Activated CD8-positive, alpha-beta memory T cell treated with anti-CD3 and anti-CD28 coated beads for 36 hours (primary cell): ENCODE data around the gene SMURF1. TPM values are rescaled to one million over a fixed set of nuclear protein-coding genes. Genes with fewer than 3 reads are reported as not detected.
"Not testable (repeated sequence)": the region's sequence is repeated elsewhere in the genome, so short reads cannot be mapped to it uniquely, and the experiment has no call there.

Experiments
- CTCF ChIA-PET: fragments of 350-600 bp; sonication (Branson Sonifier 250); formaldehyde crosslinking; loops from one replicate; lab custom pipeline; 2021; ENCODE audit warnings: antibody characterized with exemption; lab: Charles Lee
- POLR2A ChIA-PET: fragments of 350-600 bp; sonication (Branson Sonifier 250); formaldehyde crosslinking; loops from one replicate; lab custom pipeline; 2021; ENCODE audit warnings: antibody characterized with exemption; lab: Charles Lee
- total RNA-seq, 2 experiments: library from RNA; stranded (reverse); gene quantifications; one replicate each; pipeline ENCODE4 v1.2.3, GENCODE V29; 2021

Gene SMURF1
- total RNA-seq, 2 experiments from 2014 or later: 14.0 to 14.4 TPM

DNA sequence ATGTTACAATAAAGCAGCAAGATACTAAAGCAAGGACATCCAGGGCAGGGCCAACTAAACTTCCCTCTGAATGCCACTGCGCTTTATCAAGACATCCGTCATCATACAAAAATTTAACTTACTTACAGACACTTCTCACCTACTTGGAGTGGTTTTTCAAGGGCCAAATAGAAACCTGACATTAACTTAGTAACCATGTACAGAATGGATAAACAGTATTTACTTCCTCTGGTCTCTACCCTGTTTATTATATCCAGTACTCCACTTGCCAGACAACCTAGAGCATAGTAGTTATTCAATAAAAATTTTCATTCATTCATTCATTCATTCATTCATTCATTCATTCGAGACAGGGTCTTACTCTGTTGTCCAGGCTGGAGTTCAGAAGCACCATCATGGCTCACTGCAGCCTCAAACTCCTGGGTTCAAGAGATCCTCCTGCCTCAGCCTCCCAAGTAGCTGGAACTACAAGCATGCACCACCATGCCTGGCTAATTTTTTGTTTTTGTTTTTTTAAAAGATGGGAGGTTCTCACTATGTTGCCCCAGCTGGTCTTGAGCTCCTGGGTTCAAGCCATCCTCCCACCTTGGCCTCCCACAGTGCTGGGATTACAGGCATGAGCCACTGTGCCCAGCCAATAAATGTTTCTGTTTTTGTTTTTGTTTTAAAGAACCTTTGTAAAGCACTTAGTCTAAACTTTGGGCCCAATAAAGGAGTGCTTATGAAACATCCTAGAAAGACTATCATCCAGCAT lies 19.0 kb downstream of the SMURF1 start:
- POLR2A ChIA-PET: no interaction called here
- CTCF ChIA-PET: interaction anchor here (1.2 kb wide), 1 partner anchor 188 kb away, joined by 3 read pairs; no protein-coding TSS in a partner anchor

DNA sequence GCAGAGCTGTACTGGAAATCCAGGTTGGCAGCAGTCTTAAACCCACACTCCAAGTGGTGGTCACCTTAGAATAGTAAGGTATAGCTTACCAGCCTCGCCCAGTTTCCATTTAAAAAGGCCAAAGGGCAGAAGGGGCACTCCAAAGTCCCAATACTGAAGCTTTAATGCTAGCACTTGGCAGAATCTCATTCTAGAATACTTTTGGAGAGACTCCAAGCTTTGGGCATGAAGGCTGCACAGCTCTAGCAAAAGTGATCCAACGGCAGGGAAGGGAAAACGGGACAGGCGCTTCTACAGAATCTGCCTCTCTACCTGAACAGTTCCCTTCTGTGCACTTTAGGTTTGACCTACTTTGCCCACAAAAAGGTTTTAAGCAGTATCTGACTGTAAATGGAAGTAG lies 19.7 kb downstream of the SMURF1 start:
- CTCF ChIA-PET: interaction anchor here (1.2 kb wide), 1 partner anchor 189 kb away, joined by 3 read pairs; no protein-coding TSS in a partner anchor
- POLR2A ChIA-PET: no interaction called here

DNA sequence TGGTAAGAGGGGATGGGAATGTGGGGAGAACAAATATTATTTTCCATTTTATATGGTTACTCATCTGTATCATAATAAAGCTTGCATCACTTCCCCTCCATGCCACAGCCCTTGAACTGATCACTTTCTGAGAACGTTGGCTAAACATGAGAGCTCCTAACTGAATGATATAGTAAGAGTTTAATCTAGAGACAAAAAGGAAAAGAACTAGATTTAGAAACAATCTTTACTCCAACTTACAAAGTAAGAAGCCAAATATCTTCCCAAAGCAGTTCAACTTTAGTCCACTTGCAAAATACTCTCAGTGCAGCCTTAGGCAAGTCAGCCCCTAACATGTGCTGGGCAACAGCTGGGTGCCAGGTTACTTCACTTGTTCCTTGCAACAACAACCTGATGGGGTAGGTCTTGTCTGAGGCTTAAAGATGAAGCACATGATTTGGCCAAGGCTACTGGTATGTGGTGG lies 20.3 kb downstream of the SMURF1 start:
- ChIA-PET CTCF (no interaction called here), POLR2A (no interaction called here)

DNA sequence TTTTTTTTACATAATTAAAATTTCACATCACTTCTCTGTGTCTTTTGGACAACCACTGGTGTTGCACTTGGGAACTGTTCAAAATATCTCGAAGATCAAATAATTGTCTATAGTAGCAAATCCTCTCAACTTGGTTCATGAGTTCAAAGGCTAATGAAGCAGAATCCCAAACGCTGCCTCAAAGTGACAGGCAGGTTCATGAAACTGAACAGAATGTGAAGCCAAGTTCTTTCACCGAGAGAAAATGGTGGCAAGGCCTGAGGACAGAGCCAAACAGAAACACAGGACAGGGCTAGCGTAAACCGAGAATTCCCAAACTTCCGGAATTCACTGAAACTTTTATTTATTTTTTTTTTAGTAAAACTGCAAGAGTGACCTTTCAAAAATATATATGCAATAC lies 21.1 kb downstream of the SMURF1 start:
- ChIA-PET CTCF (no interaction called here), POLR2A (no interaction called here)

DNA sequence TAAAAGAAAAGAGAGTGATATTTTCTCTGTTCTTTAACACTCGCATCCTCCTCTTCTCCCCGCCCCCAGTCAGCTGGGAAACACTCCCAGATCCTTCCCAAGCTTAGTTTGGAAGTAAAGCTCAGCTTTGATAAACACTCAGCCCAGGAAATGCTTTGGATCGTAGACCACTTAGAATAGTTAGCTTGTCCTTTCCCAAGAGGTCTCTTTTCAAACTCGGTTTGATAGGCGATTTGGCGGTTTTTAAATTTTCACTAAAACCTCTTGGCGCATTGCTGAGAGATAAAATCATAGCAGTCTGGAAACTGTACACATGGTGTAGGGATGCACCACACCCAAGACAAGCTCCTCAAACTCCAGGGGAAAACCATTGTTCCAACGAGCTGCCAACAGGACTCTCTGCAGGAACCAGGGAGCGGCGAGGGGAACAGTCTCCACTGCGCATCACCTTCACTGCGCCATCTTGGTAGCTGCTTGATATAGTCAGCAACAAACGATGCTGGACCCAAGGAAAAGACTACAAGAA lies 22.3 kb downstream of the SMURF1 start:
- POLR2A ChIA-PET: no interaction called here
- CTCF ChIA-PET: interaction anchor here (0.7 kb wide), 1 partner anchor 23 kb away, joined by 4 read pairs; no protein-coding TSS in a partner anchor

DNA sequence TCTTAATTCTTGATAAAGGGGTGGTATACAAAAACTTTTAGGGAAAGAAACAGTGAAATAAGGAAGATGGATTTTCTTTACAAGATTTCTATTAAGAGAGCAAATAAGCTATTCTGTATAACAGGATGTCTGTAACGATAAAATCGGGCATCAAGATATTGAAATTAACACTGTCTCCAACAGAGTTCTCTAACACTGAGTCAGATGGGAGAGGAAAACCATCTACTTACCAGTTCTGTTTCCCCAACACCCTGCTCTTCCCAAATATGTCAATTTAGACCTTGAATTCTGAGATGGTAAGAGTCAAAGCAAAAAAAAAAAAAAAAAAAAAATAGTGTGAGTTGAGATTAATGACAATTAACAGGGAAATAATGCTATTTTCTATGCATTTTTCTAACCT lies 23.0 kb downstream of the SMURF1 start:
- ChIA-PET POLR2A (no interaction called here), CTCF (interaction anchor here (0.7 kb wide), 1 partner anchor 24 kb away, joined by 4 read pairs; no protein-coding TSS in a partner anchor)

DNA sequence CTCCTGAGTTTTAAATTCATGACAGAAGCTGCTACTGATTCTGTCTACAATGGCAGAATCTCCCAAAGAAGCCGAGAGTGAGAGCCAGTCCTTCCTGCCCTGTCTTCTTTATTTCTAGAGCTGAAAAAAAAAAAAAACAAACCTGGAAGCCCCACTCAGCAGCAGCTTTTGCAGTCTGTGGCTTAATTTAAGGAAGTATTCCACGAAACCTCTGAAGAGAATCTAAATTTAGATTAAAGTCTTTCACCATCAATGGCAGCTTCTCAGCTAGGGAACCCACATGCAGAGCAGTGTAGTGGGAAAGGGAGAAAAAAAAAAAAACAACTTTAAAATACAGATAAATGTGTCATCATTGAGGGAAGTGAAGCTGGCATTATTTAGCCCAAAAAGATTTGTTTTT lies 23.4 kb downstream of the SMURF1 start:
- CTCF ChIA-PET: no interaction called here
- POLR2A ChIA-PET: no interaction called here

DNA sequence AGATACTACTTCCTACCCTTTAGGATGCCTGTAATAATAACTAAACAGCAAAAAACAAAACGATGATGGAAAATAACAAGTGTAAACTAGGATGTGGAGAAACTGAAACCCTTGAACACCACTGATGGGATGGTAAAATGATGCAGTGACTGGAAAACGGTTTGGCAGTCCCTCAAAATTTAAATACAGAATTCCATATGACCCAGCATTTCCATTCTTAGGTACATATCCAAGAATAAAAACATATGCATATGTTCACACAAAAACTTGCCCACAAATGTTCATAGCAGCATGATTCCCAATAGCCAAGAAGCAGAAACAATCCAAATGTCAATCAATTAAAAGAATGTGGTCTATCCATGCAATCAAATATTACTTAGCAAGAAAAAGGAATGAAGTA lies 25.8 kb downstream of the SMURF1 start:
- ChIA-PET CTCF (no interaction called here), POLR2A (no interaction called here)

DNA sequence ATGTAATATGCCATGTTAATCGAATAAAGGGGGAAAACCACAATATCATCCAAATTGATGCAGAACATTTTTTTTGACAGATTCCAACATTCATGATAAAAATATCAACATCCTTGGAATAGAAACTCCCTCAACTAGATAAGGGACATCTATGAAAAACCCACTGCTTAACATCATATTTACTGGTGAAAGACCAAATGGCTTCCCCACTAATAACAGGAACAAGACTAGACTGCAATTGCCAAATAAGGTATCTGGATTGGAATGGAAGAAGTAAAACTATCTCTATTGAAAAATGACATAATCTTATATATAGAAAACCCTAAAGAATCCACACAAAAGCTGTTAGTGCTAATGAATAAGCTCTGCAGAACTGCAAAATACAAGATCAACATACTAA lies 27.8 kb downstream of the SMURF1 start:
- POLR2A ChIA-PET: no interaction called here

DNA sequence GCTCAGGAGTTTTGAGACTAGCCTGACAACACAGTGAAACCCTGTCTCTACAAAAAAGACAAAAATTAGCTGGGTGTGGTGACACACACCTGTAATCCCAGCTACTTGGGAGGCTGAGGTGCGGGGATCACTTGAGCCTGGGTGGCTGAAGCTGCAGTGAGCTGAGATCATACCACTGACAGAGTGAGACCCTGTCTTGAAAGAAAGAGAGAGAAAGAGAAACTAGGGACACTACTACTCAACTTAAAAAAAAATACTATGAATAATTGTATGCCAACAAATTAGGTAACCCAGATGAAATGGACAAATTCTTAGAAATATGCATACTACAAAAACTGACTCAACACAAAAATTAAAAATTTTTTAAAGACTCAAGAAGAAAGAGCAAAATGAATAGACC lies 28.5 kb downstream of the SMURF1 start:
- POLR2A ChIA-PET: no interaction called here
- CTCF ChIA-PET: no interaction called here

More for the DNA sequence above, 27.8 kb downstream of the SMURF1 start:
- CTCF ChIA-PET: no interaction called here

DNA sequence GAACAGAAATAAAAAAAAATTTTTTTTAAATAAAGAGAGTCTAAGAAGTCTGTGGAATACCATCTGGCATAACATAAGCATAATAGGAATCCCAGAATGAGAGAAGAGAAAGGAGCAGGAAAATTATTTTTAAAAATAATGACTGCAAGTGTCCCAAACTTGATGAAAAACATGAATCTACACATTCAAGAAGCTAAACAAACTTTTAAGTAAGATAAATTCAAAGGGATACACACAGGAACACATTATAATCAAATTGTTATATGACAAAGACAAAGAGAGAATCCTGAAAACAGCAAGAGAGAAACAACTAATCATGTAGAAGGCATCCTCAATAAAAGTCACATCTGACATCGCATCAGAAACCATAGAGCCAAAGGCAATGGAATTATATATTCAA lies 30.9 kb downstream of the SMURF1 start:
- CTCF ChIA-PET: no interaction called here
- POLR2A ChIA-PET: no interaction called here

DNA sequence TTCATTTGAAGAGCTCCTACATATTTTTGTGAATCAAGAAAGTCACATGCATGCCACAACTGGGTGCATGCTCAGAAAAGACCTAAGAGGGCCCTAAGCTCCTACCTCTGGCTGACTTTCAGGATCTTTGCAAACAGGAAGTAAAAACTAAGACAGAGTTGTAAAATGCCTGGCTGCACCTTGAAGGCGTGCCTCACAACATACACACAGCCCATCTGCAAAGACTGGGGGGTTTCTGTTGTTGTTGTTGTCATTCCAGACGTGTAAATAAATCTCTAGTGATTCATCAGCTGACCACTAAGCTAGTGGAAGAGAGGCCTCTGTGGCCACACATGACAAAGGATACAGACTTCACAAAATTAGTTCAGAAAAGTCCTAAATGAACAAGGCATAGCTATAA lies 31.8 kb downstream of the SMURF1 start:
- ChIA-PET POLR2A (no interaction called here), CTCF (no interaction called here)

DNA sequence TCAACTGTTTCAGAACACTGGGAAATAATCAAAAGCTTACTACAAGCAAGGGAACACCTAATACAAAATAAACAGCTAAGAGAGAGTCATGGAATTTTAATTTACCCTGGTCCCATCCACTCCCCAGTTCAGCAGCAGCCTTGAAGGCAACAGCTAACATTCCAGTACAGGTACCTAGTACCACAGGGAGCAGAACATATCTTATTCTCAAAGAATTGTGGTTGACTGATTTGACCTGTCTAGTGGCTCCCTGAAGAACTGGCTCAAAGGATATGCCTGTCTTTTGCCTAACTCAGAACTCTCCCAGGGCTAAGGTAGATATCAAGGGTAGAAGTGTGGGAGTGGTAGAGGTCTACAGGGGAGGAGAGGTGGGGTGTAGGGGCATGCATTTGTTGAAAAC lies 32.3 kb downstream of the SMURF1 start:
- CTCF ChIA-PET: no interaction called here
- POLR2A ChIA-PET: no interaction called here

DNA sequence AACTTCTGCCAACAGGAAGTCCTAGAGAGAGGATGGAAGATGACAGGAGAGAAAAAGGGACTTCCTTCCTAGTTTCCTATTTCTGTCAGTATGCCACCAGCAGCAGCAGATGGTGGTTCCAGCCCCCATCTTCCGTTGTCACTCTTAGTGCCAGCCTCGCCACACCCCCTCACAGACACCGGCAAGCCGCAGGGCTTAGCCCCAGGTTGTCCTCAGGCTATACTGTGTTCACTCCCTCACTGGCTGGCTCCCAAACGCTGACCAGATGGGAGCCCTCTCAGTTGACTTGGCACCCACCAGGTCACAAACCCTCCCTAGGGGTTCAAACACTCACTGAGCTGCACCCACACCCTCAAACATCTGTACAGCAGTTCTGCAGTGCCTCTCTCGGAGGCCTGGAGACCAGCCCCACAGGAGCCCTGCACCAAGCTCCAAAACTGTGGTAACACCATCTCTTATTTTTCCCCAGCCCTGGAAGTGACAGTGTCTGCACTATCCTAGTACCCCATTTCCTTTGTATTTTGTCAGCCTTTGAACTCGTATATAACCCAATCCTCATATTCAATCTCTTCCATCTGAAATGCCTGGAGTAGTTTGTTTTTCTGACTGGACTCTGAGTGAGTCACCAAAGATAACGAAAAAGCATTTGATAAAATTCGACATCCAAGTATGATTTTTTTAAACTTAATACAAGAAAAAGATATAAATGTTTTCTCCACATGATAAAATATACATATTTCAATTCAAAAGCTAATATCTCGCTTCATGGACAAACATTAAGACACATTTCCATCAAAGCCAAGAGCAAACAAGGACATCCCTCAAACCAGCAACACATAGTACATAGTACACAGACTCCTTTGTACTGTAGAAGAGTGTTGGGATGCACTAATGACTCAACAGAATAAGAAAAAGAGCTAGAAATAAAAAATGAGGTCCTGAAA lies 34.5 kb downstream of the SMURF1 start:
- ChIA-PET POLR2A (no interaction called here), CTCF (no interaction called here)

DNA sequence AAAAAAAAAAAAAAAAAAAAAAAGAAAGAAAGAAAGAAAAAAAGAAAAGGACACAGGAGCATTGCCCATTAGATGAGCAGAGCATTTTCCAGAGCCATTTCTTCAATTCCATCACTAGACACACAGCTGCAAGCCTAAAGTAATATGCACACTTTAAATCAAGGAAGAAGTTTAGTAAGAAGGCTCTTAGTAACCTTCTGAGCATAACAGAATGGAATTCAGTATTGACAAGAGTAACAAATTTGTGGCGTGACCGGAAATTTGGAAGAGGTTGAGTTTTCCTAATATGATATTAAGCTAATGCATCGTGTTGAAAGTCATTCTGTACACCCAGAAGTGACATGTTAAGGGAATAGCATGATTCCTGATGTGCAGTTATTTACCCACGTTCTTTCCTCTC lies 35.3 kb downstream of the SMURF1 start:
- ChIA-PET CTCF (no interaction called here), POLR2A (no interaction called here)

DNA sequence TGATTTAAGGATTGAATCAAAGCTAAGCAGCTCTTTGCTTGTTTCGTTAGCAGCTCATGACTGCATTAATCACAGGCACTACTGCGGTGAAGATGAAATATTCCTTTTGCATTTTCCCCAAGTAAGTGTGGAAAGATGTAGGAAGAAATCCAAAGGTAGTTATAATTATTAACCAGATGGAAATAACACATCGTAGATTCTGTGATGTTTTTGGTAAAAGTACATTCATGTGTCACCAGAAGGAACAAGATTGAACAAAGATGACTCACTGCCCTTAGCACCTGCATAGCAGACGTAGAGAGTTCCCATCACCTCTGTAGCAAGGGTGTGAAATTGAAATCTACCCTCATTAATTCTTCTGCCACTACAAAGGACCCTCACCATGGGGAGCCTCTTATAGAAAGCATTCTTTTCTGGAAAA lies 37.1 kb downstream of the SMURF1 start:
- POLR2A ChIA-PET: no interaction called here
- CTCF ChIA-PET: no interaction called here

DNA sequence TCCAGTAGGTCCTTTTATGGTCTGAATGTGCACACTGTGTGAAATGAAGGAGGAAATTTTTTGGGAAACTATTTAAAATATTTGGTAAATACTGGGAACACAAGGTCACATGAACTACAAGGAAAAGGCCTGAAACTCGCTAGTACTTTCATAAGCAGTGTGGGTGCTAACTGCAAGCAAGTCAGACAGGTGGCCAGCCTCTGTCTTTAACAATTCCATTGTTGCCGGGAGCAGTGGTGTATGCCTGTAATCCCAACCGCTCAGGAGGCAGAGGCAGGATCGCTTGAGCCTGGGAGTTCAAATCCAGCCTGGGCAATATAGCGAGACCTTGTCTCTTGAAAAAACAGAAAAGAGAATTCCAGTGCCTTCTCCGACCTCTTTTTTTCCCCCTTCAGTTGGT lies 37.5 kb downstream of the SMURF1 start:
- CTCF ChIA-PET: no interaction called here
- POLR2A ChIA-PET: no interaction called here

DNA sequence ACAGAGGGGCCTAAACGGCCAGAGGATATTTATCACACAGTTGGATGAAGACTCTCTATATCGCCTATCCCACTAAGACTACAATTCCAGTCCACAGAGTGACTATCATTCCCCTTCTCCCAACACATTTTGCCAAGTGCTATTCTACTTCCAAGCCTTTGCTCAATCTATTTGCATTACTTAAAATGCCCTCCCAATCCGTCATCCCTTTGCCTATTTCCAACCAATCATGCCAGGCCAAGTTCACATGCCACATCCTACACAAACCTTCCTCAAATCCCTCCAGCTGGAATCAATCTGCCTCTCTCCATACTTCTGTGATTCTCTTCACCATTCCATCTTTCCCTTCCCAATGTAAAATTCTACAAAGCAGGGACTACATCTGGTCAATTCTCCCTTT lies 38.2 kb downstream of the SMURF1 start:
- CTCF ChIA-PET: no interaction called here
- POLR2A ChIA-PET: no interaction called here

DNA sequence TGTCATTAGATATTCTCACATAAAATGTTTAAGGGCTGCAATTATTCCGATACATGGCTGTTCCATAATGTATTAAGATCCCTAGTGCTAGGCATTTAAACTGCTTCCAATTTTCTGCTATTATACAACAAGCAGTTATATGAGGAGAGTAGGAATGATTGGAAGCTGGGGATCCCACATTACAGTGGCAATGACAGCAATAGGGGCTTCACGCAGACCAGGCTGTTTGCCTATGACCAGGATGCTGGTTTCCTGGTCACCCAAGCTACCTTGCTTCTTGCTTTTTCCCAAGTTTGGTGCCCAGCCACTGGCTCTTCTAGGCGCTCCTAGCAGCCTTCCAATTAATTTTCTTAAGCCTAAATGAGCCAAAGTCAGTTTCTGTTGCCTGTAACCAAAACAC lies 39.3 kb downstream of the SMURF1 start:
- POLR2A ChIA-PET: no interaction called here
- CTCF ChIA-PET: no interaction called here

DNA sequence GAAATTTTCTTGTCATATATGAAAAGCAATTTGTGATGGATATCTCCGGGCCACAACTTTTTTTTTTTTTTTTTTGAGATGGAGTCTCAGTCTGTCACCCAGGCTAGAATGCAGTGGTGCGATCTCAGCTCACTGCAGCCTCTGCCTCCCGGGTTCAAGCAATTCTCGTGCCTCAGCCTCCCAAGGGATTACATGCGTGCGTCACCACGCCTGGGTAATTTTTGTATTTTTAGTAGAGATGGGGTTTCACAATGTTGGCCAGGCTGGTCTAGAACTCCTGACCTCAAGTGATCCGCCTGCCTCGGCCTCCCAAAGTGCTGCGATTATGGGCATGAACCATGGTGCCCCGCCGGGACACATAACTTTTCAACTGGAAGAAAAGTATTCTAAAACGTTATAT lies 40.1 kb downstream of the SMURF1 start:
- CTCF ChIA-PET, POLR2A ChIA-PET: not testable (repeated sequence)
